ENCODE data around the gene ABCC6. TPM values are rescaled to one million over a fixed set of nuclear protein-coding genes. Genes with fewer than 3 reads are reported as not detected.
"Not testable (repeated sequence)": the region's sequence is repeated elsewhere in the genome, so short reads cannot be mapped to it uniquely, and the experiment has no call there.

Gene ABCC6
- total RNA-seq, 2 donors from 2014 or later = 0.24 TPM; not detected in 1

DNA sequence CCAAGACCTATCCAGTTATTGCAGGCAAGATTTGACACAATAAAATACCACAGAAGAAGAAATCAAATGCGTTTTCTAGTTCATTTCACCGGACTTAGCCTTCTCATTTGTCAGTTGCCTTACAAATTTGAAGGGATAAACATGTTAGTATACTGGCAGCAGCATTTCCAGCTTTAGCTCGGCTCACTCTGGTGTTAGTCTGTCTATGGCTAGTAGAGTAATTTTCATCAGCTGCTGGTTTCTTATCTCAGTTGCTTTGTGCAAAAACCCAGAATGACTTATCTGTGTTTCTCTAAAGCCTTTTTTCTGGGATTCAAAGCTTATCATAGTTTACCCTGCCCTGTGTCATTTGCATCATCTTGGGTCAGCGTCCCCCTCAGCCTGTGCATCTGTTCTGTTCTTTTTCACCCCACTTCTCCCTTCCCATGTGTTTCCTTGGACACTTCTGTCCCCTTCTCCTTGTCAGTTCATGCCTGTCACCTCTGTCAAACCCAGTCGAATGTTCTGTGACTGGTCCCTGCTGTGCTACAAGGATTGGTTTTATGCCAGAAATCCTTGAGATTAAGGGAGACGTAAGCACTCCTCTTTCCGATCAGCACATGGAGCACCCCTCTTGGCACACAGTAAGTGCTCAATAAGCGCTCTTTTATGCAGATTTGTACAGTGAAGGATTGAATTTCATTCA is 23.4 kb upstream of the ABCC6 start:
- not testable (repeated sequence) for ATAC-seq (replicated peaks)

DNA sequence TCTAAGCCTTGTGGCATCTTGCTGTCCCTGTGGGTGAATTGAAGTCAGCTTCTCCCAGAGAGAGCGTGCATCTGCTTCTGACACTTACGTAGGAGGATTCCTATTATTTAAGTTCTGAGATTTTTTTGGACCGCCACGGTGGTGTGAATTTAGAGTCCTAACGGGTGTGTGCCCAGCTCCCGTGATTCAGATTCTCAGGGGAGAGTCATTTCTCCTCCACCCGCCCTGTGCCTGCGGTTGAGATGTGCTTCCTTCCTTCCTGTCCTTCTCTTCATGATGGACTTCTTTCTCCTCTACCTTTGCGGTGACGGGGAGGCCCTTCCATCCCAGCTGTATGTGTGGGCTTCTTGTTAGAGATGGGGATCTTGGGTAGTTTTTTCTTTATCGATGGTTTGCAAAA is 20.6 kb upstream of the ABCC6 start:
- not testable (repeated sequence) for H3K27me3 Mint-ChIP-seq; H3K27ac Mint-ChIP-seq; H3K4me1 Mint-ChIP-seq; ATAC-seq (replicated peaks); H3K4me3 Mint-ChIP-seq; H3K9me3 Mint-ChIP-seq; H3K36me3 Mint-ChIP-seq (ENCODE audit: low read depth)

More for the DNA sequence above, 23.4 kb upstream of the ABCC6 start:
- not testable (repeated sequence) for H3K27me3 Mint-ChIP-seq; H3K9me3 Mint-ChIP-seq; H3K27ac Mint-ChIP-seq; H3K4me3 Mint-ChIP-seq; H3K4me1 Mint-ChIP-seq; H3K36me3 Mint-ChIP-seq (ENCODE audit: low read depth)

DNA sequence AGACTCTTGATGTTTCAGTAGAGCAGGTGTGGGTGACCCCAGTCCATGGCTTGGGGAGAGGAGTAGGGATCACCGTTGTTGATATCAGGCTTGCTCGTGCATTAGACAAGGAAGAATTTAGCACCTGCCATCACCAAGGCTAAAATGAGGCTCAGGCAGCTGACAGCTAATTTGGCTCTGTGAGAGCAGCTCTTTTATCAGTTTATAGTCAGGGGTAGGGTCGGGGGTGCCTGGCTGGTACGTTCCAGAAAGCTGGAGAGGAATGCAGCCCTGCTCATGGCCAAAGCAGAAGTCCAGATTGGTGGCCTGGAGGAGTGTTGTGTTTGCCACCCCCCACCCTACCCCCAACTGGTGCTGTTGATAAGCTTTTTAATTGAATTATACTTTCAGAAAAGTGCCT is 17.4 kb upstream of the ABCC6 start:
- H3K9me3 Mint-ChIP-seq; ATAC-seq (replicated peaks); H3K4me1 Mint-ChIP-seq; H3K27me3 Mint-ChIP-seq; H3K4me3 Mint-ChIP-seq; H3K27ac Mint-ChIP-seq; H3K36me3 Mint-ChIP-seq (ENCODE audit: low read depth): not testable (repeated sequence)

DNA sequence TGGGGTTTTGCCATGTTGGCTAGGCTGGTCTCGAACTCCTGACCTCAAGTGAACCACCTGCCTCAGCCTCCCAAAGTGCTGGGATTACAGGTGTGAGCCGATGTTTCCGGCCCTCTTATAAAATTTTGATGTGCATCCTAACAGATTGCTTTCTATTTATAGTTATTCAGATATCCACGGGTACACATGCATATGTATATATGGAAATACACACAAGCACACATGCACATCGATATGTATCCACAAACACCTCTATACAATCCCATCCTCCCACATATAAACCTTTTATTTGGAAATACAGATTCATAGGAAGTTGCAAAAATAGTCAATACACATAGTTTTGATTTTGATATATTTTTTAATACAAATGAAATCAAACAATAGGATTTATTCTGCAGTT is 14.4 kb upstream of the ABCC6 start:
- not testable (repeated sequence) for H3K9me3 Mint-ChIP-seq; H3K4me1 Mint-ChIP-seq; H3K36me3 Mint-ChIP-seq (ENCODE audit: low read depth); ATAC-seq (replicated peaks); H3K4me3 Mint-ChIP-seq; H3K27ac Mint-ChIP-seq; H3K27me3 Mint-ChIP-seq

DNA sequence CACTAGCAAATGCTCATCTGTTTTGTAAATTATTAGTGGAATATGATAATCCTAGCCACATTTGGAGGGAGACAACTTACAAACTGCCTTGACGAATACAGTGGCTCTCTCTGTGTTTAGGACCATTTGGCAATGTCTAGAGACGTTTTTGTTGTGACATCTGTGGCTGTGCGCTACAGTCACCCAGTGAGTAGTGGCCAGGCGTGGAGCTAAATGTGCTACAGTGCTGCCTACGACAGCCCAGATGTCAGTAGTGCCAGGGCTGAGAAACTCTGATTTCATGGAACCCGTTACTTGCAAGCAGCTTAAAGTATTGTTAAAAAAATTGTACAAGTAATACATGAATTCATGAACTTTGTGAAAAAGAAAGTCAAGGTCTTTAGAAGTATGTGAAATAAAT is 13.8 kb upstream of the ABCC6 start:
- ATAC-seq (replicated peaks); H3K36me3 Mint-ChIP-seq (ENCODE audit: low read depth); H3K27ac Mint-ChIP-seq; H3K27me3 Mint-ChIP-seq; H3K4me3 Mint-ChIP-seq; H3K4me1 Mint-ChIP-seq; H3K9me3 Mint-ChIP-seq: not testable (repeated sequence)

DNA sequence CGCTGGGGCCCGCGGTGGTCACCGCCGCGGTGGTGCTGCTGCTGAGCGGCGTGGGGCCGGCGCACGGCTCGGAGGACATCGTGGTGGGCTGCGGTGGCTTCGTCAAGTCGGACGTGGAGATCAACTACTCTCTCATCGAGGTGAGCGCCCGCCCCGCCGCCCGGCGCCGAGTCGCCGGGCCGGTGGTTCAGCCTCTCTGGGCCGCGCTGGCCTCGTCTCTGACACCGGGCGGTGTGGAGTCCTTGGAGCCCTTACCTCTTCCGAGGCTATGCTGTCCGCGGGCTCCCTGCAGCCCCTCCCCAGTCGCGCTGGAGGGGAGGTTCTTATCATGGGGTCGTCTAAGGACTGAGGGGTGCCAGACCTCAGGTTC is 9.4 kb upstream of the ABCC6 start:
- not testable (repeated sequence) for H3K27ac Mint-ChIP-seq; H3K4me3 Mint-ChIP-seq; H3K27me3 Mint-ChIP-seq; H3K4me1 Mint-ChIP-seq; H3K36me3 Mint-ChIP-seq (ENCODE audit: low read depth); H3K9me3 Mint-ChIP-seq
- ATAC-seq (replicated peaks) = peak; percentile 52

DNA sequence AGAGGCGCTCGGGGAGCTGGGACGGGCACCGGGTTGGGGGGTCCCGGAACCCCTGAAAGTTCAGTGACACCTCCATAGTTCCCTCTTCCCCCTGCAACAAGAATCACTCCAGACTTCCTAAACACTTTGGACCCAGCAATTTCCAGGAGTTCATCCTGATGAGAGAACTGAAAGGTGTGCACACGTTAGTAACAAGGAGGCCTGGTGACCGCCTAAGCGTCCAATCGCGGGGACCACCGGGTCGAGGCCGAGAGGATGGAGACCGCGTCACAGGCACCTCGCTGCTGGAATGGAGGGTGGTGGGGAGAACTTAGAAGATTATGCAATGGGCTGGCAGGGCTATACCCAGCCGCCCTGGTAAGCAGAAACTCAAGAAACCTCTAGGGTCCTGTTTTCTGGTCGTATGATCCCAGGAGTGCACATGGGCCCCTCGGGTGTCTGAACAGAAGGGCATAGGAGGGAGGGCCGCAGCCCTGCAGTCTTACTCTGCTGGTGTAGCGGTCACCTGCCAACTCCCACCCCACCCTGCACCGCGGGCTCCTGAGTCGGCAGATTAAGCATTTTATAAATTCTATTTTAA is 458 bp upstream of the ABCC6 start:
- ATAC-seq (replicated peaks) = peak; percentile 49
- not testable (repeated sequence) for H3K4me3 Mint-ChIP-seq; H3K9me3 Mint-ChIP-seq; H3K4me1 Mint-ChIP-seq; H3K27me3 Mint-ChIP-seq; H3K36me3 Mint-ChIP-seq (ENCODE audit: low read depth); H3K27ac Mint-ChIP-seq

DNA sequence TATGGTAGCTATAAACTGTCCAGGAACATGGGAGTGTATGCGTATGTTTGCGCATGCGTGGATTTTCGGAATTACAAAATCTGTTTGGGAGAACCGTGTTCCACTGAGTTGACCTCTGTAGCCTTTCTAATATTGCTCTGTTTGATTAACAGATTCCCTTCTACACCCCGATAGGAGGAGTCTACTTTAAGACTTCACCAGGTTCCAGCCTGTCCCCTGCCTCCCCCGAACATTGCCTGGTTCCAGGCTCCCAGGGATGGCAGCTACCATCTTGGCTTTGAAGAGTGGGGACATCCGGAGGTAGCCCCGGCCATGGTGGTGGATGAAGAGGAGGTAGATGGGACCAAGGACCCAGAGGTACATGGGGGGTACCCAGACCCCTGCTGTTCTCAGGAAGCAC is 1.9 kb downstream of the ABCC6 start:
- not testable (repeated sequence) for H3K4me3 Mint-ChIP-seq; H3K27ac Mint-ChIP-seq; H3K9me3 Mint-ChIP-seq; H3K4me1 Mint-ChIP-seq; H3K27me3 Mint-ChIP-seq; ATAC-seq (replicated peaks); H3K36me3 Mint-ChIP-seq (ENCODE audit: low read depth)

DNA sequence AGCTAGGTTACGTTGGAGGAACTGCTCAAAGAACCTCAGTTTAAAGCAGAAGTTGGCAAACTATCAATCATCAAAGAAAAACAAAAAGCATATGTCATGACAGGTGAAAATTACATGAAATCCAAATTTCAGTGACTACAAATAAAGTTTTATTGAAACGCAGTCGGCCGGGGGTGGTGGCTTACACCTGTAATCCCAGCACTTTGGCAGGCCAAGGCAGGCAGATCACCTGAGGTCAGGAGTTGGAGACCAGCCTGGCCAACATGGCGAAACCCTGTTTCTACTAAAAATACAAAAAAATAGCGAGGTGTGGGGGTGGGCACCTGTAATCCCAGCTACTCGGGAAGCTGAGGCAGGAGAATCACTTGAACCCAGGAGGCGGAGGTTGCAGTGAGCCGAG is 2.8 kb downstream of the ABCC6 start:
- H3K4me3 Mint-ChIP-seq; ATAC-seq (replicated peaks); H3K27ac Mint-ChIP-seq; H3K36me3 Mint-ChIP-seq (ENCODE audit: low read depth); H3K9me3 Mint-ChIP-seq; H3K27me3 Mint-ChIP-seq; H3K4me1 Mint-ChIP-seq: not testable (repeated sequence)

DNA sequence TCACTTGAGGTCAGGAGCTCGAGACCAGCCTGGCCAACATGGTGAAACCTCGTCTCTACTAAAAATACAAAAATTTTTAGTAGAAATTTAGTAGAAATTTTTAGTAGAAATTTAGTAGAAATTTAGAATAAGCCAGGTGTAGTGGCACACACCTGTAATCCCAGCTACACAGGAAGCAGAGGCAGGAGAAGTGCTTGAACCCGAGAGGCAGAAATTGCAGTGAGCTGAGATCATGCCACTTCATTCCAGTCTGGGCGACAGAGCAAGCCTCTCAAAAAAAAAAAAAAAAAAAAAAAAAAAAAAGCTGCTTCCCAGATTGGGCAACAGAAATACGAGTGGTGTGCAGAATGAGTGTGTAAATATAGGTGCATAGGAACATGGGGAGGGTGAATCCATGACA is 4.5 kb downstream of the ABCC6 start:
- not testable (repeated sequence) for H3K27ac Mint-ChIP-seq; H3K4me1 Mint-ChIP-seq; ATAC-seq (replicated peaks); H3K36me3 Mint-ChIP-seq (ENCODE audit: low read depth); H3K9me3 Mint-ChIP-seq; H3K4me3 Mint-ChIP-seq; H3K27me3 Mint-ChIP-seq

DNA sequence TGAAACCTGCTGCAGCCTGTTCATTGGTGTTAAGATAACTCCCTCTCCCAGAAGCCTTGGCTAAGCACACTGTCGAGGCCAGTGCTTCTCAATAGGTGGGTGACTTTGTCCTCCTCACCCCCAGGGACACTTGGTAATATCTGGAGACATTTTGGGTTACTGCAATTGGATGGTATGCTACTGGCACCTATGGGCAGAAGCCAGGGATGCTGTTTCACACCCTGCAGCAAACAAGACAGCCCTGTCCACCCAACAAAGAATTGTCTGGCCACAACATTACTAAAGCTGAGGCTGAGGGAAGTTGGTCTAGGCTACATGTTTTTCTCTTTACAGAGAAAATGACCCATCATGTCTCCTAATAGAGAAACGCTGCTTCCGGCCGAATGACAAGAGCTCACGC is 4.9 kb downstream of the ABCC6 start:
- not testable (repeated sequence) for H3K27me3 Mint-ChIP-seq; ATAC-seq (replicated peaks); H3K4me3 Mint-ChIP-seq; H3K27ac Mint-ChIP-seq; H3K4me1 Mint-ChIP-seq; H3K9me3 Mint-ChIP-seq; H3K36me3 Mint-ChIP-seq (ENCODE audit: low read depth)

DNA sequence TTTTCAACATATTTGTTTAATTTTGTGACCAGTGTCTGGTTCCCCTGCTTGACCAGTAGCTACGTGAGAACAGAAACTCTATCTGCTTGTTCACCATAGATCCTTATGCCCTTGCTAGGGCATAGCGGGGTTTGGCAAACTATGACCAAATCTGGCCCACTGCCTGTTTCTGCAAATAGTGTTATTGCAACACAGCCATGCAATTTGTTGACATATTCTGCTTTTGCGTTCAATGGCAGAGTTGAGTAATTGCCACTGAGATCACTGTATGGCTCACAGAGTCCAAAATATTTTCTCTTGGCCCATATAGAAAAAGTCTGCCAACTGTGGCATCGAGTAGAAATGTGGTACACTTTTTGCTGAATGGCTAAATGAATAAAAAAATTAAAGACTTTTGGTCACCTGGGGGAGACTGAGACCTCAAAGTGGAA is 9.4 kb downstream of the ABCC6 start:
- not testable (repeated sequence) for ATAC-seq (replicated peaks); H3K27ac Mint-ChIP-seq; H3K4me3 Mint-ChIP-seq; H3K4me1 Mint-ChIP-seq; H3K9me3 Mint-ChIP-seq; H3K27me3 Mint-ChIP-seq; H3K36me3 Mint-ChIP-seq (ENCODE audit: low read depth)

DNA sequence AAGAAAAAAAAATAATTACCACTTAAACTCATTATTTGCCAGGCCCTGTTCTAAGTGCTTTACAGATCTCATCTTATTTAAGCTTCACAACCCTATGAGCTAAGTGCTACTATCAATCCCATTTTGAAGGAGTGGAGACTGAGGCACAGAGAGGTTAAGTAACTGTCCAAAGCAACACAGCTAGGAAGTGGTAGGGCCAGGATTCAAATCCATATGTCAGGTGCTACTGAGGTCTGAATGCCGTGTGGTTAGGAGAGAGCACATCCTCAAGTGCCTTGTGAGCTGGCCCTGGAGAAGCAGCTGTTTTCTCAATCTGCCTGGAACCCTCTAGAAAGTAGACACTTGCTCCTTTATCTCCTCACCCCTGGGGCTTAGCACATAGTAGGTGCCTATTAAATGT is 11.9 kb downstream of the ABCC6 start:
- not testable (repeated sequence) for H3K9me3 Mint-ChIP-seq; ATAC-seq (replicated peaks); H3K36me3 Mint-ChIP-seq (ENCODE audit: low read depth); H3K27me3 Mint-ChIP-seq; H3K4me3 Mint-ChIP-seq; H3K4me1 Mint-ChIP-seq; H3K27ac Mint-ChIP-seq

DNA sequence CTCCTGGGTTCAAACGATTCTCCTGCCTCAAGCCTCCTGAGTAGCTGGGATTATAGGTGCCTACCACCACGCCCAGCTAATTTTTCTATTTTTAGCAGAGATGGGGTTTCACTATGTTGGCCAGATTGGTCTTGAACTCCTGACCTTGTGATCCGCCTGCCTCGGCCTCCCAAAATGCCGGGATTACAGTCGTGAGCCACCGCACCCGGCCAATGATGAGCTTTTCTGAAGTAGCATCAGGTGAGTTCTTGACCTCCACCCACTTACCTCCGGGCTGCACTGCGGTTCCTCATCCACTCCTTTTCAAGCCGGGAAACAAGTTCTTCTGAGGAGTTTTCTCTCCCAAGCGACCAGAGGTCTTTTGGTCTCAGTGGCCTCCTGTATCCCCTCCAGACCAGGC is 14.8 kb downstream of the ABCC6 start:
- H3K27ac Mint-ChIP-seq; ATAC-seq (replicated peaks); H3K4me1 Mint-ChIP-seq; H3K4me3 Mint-ChIP-seq; H3K36me3 Mint-ChIP-seq (ENCODE audit: low read depth); H3K9me3 Mint-ChIP-seq; H3K27me3 Mint-ChIP-seq: not testable (repeated sequence)

DNA sequence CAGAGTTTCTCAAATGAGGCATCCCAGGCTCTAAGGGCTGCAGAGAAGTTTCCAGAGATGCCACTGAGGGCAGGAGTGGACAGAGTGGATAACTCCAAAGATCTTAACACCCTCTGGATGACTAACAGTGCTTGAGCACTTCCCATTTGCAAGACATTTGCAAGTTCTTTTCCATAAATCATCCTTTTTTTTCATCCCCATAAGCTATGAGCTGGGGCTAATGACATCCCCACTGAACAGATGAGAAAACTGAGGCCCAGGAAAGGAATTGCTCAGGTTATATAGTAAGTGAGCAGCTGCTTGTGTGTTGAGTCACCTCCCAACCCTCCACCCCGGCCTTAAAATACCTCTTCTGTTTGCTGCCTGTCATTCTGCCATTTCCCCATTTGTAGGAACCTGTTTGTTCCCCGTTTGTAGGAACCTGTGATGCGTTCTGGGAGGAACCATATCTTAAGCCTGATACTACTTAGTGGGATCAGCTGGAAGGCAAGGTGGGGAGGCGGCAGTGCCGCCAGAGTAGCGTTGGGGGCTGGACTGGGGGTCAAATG is 15.4 kb downstream of the ABCC6 start:
- H3K36me3 Mint-ChIP-seq (ENCODE audit: low read depth); H3K4me3 Mint-ChIP-seq; ATAC-seq (replicated peaks); H3K27ac Mint-ChIP-seq; H3K4me1 Mint-ChIP-seq; H3K9me3 Mint-ChIP-seq; H3K27me3 Mint-ChIP-seq: not testable (repeated sequence)

All from activated T-helper 17 cell treated with anti-CD3 and anti-CD28 coated beads, Interleukin-2, amount 50 U/mL, for 72 hours (primary cell).